ENCODE measurements around the gene LMNTD1.
"Not testable (repeated sequence)": the region's sequence is repeated elsewhere in the genome, so short reads cannot be mapped to it uniquely, and the experiment has no call there.

LMNTD1 gene

DNA sequence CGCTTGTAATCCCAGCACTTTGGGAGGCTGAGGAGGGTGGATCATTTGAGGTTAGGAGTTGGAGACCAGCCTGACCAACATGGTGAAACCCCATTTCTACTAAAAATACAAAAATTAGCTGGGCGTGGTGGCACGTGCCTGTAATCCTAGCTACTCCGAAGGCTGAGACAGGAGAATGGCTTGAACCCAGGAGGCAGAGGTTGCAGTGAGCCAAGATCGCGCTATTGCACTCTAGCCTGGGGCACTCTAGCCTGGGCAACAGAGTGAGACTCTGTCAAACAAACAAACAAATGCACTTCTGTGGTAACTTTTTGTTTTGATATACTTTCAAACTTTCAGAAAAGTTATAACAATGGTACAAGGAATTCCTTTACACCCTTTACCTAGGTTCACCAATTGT lies 126.3 kb downstream of the LMNTD1 start:
- DNase-seq, result not testable (repeated sequence)

Data from cerebellar nuclear complex (tissue), 1 donor.